ENCODE measurements around the gene LRRC27.

LRRC27 gene

GRCh38 chr10:132319853-132320653, 11.9 kb upstream of the LRRC27 start:
- Histone ChIP-seq H3K27ac (ENCODE audit: low read depth, low read length, poor library complexity, severe bottlenecking) (no peak overlapping the region), H3F3A (ENCODE audit: insufficient read depth, low read length) (no peaks in the 10 kb centered on the region), H3K9ac (ENCODE audit: low read length) (no peak overlapping the region), H3K4me3 (ENCODE audit: low read depth, low read length, poor library complexity, severe bottlenecking) (no peak overlapping the region), H3K4me1 (ENCODE audit: insufficient read depth, low read length, severe bottlenecking) (no peaks in the 10 kb centered on the region), H3K36me3 (ENCODE audit: insufficient read depth, low read length) (no peaks in the 10 kb centered on the region), H3K79me2 (ENCODE audit: insufficient read depth, low read length) (no peaks in the 10 kb centered on the region), H4K20me1 (ENCODE audit: insufficient read depth, low read length) (no peaks in the 10 kb centered on the region), H3K27me3 (ENCODE audit: insufficient read depth, low read length) (no peaks in the 10 kb centered on the region; the same call in 1 of the 2 replicates), H2AFZ (ENCODE audit: low read length) (no peak overlapping the region), H3K9me3 (ENCODE audit: low read length) (no peaks in the 10 kb centered on the region), H3K4me2 (ENCODE audit: low read length) (no peak overlapping the region), H3K9me2 (ENCODE audit: low read depth, low read length) (no peaks in the 10 kb centered on the region)
- TF ChIP-seq EZH2 (IDR thresholded peaks at IDR 0.05; ENCODE audit: borderline replicate concordance, low read length) (no peak), CTCF (IDR thresholded peaks at IDR 0.05; ENCODE audit: low read length) (no peak)

- Histone ChIP-seq H3K27ac (ENCODE audit: low read depth, low read length, poor library complexity, severe bottlenecking) (no peak overlapping the region), H3K4me1 (ENCODE audit: insufficient read depth, low read length, severe bottlenecking) (no peaks in the 10 kb centered on the region), H3K36me3 (ENCODE audit: insufficient read depth, low read length) (peaks cover 2% of the 10 kb centered on the region; the same call in 1 of the 2 replicates), H3K9ac (ENCODE audit: low read length) (no peak overlapping the region), H3K79me2 (ENCODE audit: insufficient read depth, low read length) (no peaks in the 10 kb centered on the region), H3F3A (ENCODE audit: insufficient read depth, low read length) (no peaks in the 10 kb centered on the region), H3K9me2 (ENCODE audit: low read depth, low read length) (no peaks in the 10 kb centered on the region), H3K4me2 (ENCODE audit: low read length) (no peak overlapping the region), H2AFZ (ENCODE audit: low read length) (no peak overlapping the region), H3K9me3 (ENCODE audit: low read length) (no peaks in the 10 kb centered on the region), H3K27me3 (ENCODE audit: insufficient read depth, low read length) (no peaks in the 10 kb centered on the region; the same call in 1 of the 2 replicates), H3K4me3 (ENCODE audit: low read depth, low read length, poor library complexity, severe bottlenecking) (no peak overlapping the region), H4K20me1 (ENCODE audit: insufficient read depth, low read length) (no peaks in the 10 kb centered on the region)
- TF ChIP-seq EZH2 (IDR thresholded peaks at IDR 0.05; ENCODE audit: borderline replicate concordance, low read length) = no peak
- TF ChIP-seq CTCF (IDR thresholded peaks at IDR 0.05; ENCODE audit: low read length) = no peak
Measured at GRCh38 chr10:132320654-132321469, 11.1 kb upstream of the LRRC27 start.

- no peak overlapping the region for H3K4me3 ChIP-seq (ENCODE audit: low read depth, low read length, poor library complexity, severe bottlenecking)
- TF ChIP-seq EZH2 (IDR thresholded peaks at IDR 0.05; ENCODE audit: borderline replicate concordance, low read length) = no peak
- TF ChIP-seq CTCF (IDR thresholded peaks at IDR 0.05; ENCODE audit: low read length) = no peak
- H3K4me1 ChIP-seq (ENCODE audit: insufficient read depth, low read length, severe bottlenecking) = no peaks in the 10 kb centered on the region
Measured at GRCh38 chr10:132321726-132322125, 10.3 kb upstream of the LRRC27 start.

More at GRCh38 chr10:132321726-132322125, 10.3 kb upstream of the LRRC27 start:
- no peak overlapping the region for H3K4me2 ChIP-seq (ENCODE audit: low read length)
- no peaks in the 10 kb centered on the region for H3F3A ChIP-seq (ENCODE audit: insufficient read depth, low read length)
- no peaks in the 10 kb centered on the region; the same call in 1 of the 2 replicates for H3K27me3 ChIP-seq (ENCODE audit: insufficient read depth, low read length)
- H3K9me3 ChIP-seq (ENCODE audit: low read length) = no peaks in the 10 kb centered on the region
- no peaks in the 10 kb centered on the region for H3K9me2 ChIP-seq (ENCODE audit: low read depth, low read length)
- H3K79me2 ChIP-seq (ENCODE audit: insufficient read depth, low read length) = no peaks in the 10 kb centered on the region
- H4K20me1 ChIP-seq (ENCODE audit: insufficient read depth, low read length) = no peaks in the 10 kb centered on the region
- no peak overlapping the region for H3K27ac ChIP-seq (ENCODE audit: low read depth, low read length, poor library complexity, severe bottlenecking)
- H3K9ac ChIP-seq (ENCODE audit: low read length) = no peak overlapping the region
- no peak overlapping the region for H2AFZ ChIP-seq (ENCODE audit: low read length)
- peaks cover 11% of the 10 kb centered on the region; the same call in 1 of the 2 replicates for H3K36me3 ChIP-seq (ENCODE audit: insufficient read depth, low read length)

Measured in OCI-LY1 (cell line).